K562 (cell line): ENCODE measurements around the gene OPA1. TPM values are rescaled to one million over a fixed set of nuclear protein-coding genes. Genes with fewer than 3 reads are reported as not detected.

Experiments used
- CEBPG ChIP-seq, 3 experiments: fragments of 200-800 bp in 1 of 3; sonication (Bioruptor generic) in 1 of 3; sonication (generic) in 1 of 3; formaldehyde crosslinking in 1 of 3; IDR thresholded peaks in 2 of 3; conservative IDR thresholded peaks in 1 of 3; 2 replicates each; pipeline versions ENCODE4 v1.6.1 to v1.8.0; 2016 to 2022; ENCODE audit warnings: missing compliant biosample characterization in 2 of 3, missing genetic modification characterization in 2 of 3, mild to moderate bottlenecking in 1 of 3, missing genetic modification reagents in 1 of 3
- DEAF1 ChIP-seq: fragments of 450-650 bp; formaldehyde crosslinking; IDR thresholded peaks from 2 replicates; pipeline ENCODE4 v1.4.0; 2020; ENCODE audit warnings: mild to moderate bottlenecking, moderate library complexity
- ETV1 ChIP-seq: fragments of 450-650 bp; conservative IDR thresholded peaks from 2 replicates; pipeline ENCODE4 v1.6.1; 2016; ENCODE audit warnings: missing genetic modification characterization, control low read depth, low read depth, missing compliant biosample characterization
- NFRKB ChIP-seq: fragments of 450-650 bp; IDR thresholded peaks from 2 replicates; pipeline ENCODE4 v1.6.1; 2016; ENCODE audit warnings: low read depth
- POLR2A ChIP-seq: fragments of 450-650 bp; conservative IDR thresholded peaks from 2 replicates; pipeline ENCODE4 v1.6.1; 2016
- SRSF3 ChIP-seq: fragments of 200-400 bp; formaldehyde crosslinking; IDR thresholded peaks from 2 replicates; pipeline ENCODE4 v1.6.1; 2016; ENCODE audit warnings: mild to moderate bottlenecking, low read length, moderate library complexity; ENCODE audit not compliant: insufficient read depth
- STAT5A ChIP-seq: IDR thresholded peaks from 2 replicates; pipeline ENCODE4 v1.6.1; 2012; ENCODE audit warnings: low read length, inconsistent platforms, borderline replicate concordance
- TAF9B ChIP-seq: fragments of 450-650 bp; IDR thresholded peaks from 2 replicates; pipeline ENCODE4 v1.6.1; 2018; ENCODE audit warnings: mild to moderate bottlenecking; ENCODE audit not compliant: partially characterized antibody
- TAL1 ChIP-seq: fragments of 450-650 bp; IDR thresholded peaks from 2 replicates; pipeline ENCODE4 v1.6.1; 2016; ENCODE audit warnings: mild to moderate bottlenecking
- TEAD2 ChIP-seq: fragments of 450-650 bp; IDR thresholded peaks from 2 replicates; pipeline ENCODE4 v1.6.1; 2016; ENCODE audit warnings: missing genetic modification characterization, control low read depth, missing compliant biosample characterization
- YY1 ChIP-seq, 3 experiments: IDR thresholded peaks; 2 replicates each; pipeline ENCODE4 v1.6.1; 2011; ENCODE audit warnings: low read length in 2 of 3, mild to moderate bottlenecking in 2 of 3, moderate library complexity in 2 of 3, borderline replicate concordance in 1 of 3, control low read depth in 1 of 3, low read depth in 1 of 3; ENCODE audit not compliant: insufficient read depth in 3 of 3, insufficient replicate concordance in 2 of 3, control insufficient read depth in 1 of 3, insufficient read length in 1 of 3; ENCODE audit errors: extremely low read depth in 1 of 3
- ZNF639 ChIP-seq, 2 experiments: fragments of 200-800 bp in 1 of 2; sonication (Bioruptor generic) in 1 of 2; sonication (generic) in 1 of 2; formaldehyde crosslinking in 1 of 2; IDR thresholded peaks in 1 of 2; conservative IDR thresholded peaks in 1 of 2; 2 replicates each; pipeline versions ENCODE4 v1.5.0 to v1.6.1; 2016 to 2020; ENCODE audit warnings: missing compliant biosample characterization in 1 of 2, missing genetic modification characterization in 1 of 2, missing genetic modification reagents in 1 of 2
- polyA plus RNA-seq, 8 experiments: library from polyadenylated mRNA; depleted of rRNA in 4 of 8; stranded (reverse) in 5 of 8; unstranded in 3 of 8; fragments of >200 nt; fragmentation: Nextera tagmentation in 2 of 8; fragmentation: Illumina TruSeq in 1 of 8; extraction: Ambion mirVana in 2 of 8; extraction: Trizol in 1 of 8; gene quantifications; 2 replicates each; pipeline versions ENCODE4 v1.2.1 to v1.2.3, GENCODE V29; 2011 to 2014; ENCODE audit warnings: inconsistent platforms in 1 of 8, missing spikeins in 1 of 8
- total RNA-seq, 7 experiments: library from RNA; depleted of rRNA in 6 of 7; stranded (reverse); fragments of >200 nt in 6 of 7; fragmentation: Illumina TruSeq in 2 of 7; extraction: Trizol in 2 of 7; gene quantifications; 2 replicates each; pipeline versions ENCODE4 v1.2.1 to v1.2.3, GENCODE V29; 2011 to 2021; ENCODE audit warnings: low replicate concordance in 1 of 7
- TF ChIP-seq, protein P1 (sequence below), 3 experiments: fragments of 200-800 bp in 1 of 3; sonication (Bioruptor generic) in 1 of 3; sonication (generic) in 1 of 3; formaldehyde crosslinking in 1 of 3; IDR thresholded peaks; 2 replicates each; pipeline versions ENCODE4 v1.6.1 to v1.8.0; 2016 to 2022; ENCODE audit warnings: mild to moderate bottlenecking in 2 of 3, missing compliant biosample characterization in 2 of 3, missing genetic modification characterization in 2 of 3, missing genetic modification reagents in 1 of 3
- TF ChIP-seq, protein P2 (sequence below), 2 experiments: fragments of 150-350 bp in 1 of 2; IDR thresholded peaks; 2 replicates each; pipeline ENCODE4 v1.6.1; 2012 to 2016; ENCODE audit warnings: low read depth in 2 of 2, low read length in 2 of 2, mild to moderate bottlenecking in 1 of 2, moderate library complexity in 1 of 2

The OPA1 gene
- total and polyA plus RNA-seq, 9 of the 15 experiments (the other 6 are each of a cell fraction or from before 2014, with no cell fraction given), result 19.7 to 127 (median 94.7) TPM

DNA sequence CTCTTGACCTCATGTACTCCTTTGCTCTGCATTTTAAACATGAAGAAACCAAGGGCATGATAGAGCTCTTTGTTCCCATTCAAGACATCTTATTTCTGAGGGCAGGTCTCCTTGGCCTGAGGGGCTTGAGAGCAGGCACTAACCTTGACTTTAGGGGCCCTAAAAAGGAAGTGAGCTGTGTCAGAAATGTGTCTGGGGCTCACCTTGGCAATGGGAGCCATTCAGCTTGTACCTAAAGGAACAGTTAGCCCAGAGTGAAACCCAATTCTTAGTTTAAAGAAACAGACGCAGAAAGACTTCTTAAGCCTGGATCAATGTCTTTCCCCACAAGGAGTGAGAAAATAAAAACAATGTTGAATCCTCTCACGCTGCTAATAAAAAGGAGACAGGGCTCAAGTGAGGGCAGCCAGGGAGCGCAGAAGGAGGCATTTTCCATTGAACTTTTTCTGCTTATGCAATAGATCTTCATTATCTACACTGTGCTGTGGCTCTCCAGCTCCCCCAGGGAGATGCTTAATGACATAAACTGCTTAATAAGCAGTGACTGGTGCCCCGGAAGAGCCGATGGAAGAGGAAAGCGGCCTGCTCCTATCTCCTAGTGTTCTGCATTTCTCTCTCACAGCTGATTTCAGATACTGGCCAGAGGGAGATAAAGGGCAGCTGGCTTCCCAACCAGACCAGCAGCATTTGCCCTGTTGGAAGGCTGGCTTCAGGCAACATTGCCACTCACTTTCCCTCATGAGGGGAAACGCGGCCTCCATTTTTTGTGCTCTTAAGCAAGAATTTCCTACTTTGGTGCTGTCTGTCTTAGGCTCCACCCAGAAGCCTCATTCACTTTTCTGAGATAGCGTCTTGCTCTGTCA, 152.0 kb downstream of the OPA1 start (continued):
- TF ChIP-seq TEAD2 (tag) (peak; percentile 65; the same call in 1 of the 2 replicates), ZNF639 (CRISPR knock-in tag; conservative IDR thresholded peaks at IDR 0.05 in 1 of 2, IDR thresholded peaks at IDR 0.05 in 1 of 2) (peak in 1 of 2 experiments; percentile 69; a peak in 2 of 4 replicates), ETV1 (peak; percentile 85), DEAF1 (CRISPR knock-in tag) (0 out of 2 replicates have a peak, but pooled peaks have one; percentile 6), SRSF3 (no peak), TAF9B (peak; percentile 38), TAL1 (peak; percentile 35; the same call in 1 of the 2 replicates), NFRKB (peak; percentile 46; the same call in 1 of the 2 replicates), STAT5A (peak; percentile 27; the same call in 1 of the 2 replicates), YY1 (IDR thresholded peaks at IDR 0.05; ENCODE audit: borderline replicate concordance in 1 of 3, control insufficient read depth in 1 of 3, extremely low read depth in 1 of 3, insufficient read depth in 3 of 3, insufficient read length in 1 of 3, insufficient replicate concordance in 2 of 3, low read depth in 1 of 3, low read length in 2 of 3) (peak in 1 of 3 experiments; percentile 69), CEBPG (CRISPR knock-in tag; IDR thresholded peaks at IDR 0.05) (peak; percentile 81), CEBPG (tag; conservative IDR thresholded peaks at IDR 0.05 in 1 of 2, IDR thresholded peaks at IDR 0.05 in 1 of 2) (peak; percentile 84 to 89), POLR2A (no peak)
- TF ChIP-seq, protein P1, sequence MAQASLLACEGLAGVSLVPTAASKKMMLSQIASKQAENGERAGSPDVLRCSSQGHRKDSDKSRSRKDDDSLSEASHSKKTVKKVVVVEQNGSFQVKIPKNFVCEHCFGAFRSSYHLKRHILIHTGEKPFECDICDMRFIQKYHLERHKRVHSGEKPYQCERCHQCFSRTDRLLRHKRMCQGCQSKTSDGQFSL (CRISPR knock-in tag; IDR thresholded peaks at IDR 0.05), result no peak
- TF ChIP-seq, protein P1 (tag; IDR thresholded peaks at IDR 0.05), result peak in 1 of 2 experiments; percentile 36; a peak in 1 of 4 replicates
- TF ChIP-seq, protein P2, sequence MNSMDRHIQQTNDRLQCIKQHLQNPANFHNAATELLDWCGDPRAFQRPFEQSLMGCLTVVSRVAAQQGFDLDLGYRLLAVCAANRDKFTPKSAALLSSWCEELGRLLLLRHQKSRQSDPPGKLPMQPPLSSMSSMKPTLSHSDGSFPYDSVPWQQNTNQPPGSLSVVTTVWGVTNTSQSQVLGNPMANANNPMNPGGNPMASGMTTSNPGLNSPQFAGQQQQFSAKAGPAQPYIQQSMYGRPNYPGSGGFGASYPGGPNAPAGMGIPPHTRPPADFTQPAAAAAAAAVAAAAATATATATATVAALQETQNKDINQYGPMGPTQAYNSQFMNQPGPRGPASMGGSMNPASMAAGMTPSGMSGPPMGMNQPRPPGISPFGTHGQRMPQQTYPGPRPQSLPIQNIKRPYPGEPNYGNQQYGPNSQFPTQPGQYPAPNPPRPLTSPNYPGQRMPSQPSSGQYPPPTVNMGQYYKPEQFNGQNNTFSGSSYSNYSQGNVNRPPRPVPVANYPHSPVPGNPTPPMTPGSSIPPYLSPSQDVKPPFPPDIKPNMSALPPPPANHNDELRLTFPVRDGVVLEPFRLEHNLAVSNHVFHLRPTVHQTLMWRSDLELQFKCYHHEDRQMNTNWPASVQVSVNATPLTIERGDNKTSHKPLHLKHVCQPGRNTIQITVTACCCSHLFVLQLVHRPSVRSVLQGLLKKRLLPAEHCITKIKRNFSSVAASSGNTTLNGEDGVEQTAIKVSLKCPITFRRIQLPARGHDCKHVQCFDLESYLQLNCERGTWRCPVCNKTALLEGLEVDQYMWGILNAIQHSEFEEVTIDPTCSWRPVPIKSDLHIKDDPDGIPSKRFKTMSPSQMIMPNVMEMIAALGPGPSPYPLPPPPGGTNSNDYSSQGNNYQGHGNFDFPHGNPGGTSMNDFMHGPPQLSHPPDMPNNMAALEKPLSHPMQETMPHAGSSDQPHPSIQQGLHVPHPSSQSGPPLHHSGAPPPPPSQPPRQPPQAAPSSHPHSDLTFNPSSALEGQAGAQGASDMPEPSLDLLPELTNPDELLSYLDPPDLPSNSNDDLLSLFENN (IDR thresholded peaks at IDR 0.05; ENCODE audit: low read depth in 2 of 2, low read length in 2 of 2), result peak in 1 of 2 experiments; percentile 28; a peak in 1 of 4 replicates
